ENCODE measurements around the gene UTS2B.

DNA sequence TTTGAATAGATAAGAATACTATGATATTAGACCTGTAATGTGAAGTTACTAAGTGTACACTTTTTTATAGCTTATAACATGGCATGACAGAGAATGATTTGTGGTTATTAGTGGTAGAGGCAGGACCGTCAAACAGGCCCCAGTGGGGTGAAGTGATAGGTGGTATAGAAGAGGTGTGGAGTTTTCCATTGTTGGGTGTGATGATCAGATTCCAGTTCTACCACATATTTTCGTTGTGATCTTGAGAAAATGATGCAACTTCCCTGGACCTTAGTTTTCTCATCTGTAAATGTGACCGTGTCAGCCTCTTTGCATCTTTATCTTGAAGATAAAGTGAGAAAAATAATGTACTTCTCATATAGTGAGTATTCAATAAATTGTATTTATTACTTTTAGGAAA, 30.3 kb upstream of the UTS2B start:
- TF ChIP-seq, protein P1, sequence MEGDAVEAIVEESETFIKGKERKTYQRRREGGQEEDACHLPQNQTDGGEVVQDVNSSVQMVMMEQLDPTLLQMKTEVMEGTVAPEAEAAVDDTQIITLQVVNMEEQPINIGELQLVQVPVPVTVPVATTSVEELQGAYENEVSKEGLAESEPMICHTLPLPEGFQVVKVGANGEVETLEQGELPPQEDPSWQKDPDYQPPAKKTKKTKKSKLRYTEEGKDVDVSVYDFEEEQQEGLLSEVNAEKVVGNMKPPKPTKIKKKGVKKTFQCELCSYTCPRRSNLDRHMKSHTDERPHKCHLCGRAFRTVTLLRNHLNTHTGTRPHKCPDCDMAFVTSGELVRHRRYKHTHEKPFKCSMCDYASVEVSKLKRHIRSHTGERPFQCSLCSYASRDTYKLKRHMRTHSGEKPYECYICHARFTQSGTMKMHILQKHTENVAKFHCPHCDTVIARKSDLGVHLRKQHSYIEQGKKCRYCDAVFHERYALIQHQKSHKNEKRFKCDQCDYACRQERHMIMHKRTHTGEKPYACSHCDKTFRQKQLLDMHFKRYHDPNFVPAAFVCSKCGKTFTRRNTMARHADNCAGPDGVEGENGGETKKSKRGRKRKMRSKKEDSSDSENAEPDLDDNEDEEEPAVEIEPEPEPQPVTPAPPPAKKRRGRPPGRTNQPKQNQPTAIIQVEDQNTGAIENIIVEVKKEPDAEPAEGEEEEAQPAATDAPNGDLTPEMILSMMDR (IDR thresholded peaks at IDR 0.05): no peak
- TF ChIP-seq POLR2A (IDR thresholded peaks at IDR 0.05): no peak
